GM23248 (cell line): ENCODE data around the gene HPF1.

Experiments used
- EZH2 ChIP-seq: fragments of 200-600 bp; sonication (generic); IDR thresholded peaks from 2 replicates; pipeline ENCODE4 v1.6.1; 2018; ENCODE audit warnings: antibody characterized with exemption, mild to moderate bottlenecking; ENCODE audit not compliant: insufficient read depth, poor library complexity, severe bottlenecking
- EZH2phosphoT487 ChIP-seq: fragments of 200-600 bp; sonication (generic); IDR thresholded peaks from 2 replicates; pipeline ENCODE4 v1.6.1; 2018; ENCODE audit warnings: antibody characterized with exemption, moderate library complexity, mild to moderate bottlenecking, low read depth; ENCODE audit not compliant: insufficient read depth

- TF ChIP-seq EZH2: no peak
- no peak for TF ChIP-seq EZH2phosphoT487
Observed at GRCh38 chr4:169756971-169757574, 671 bp downstream of the HPF1 start.
